B cell (primary cell): ENCODE results near the gene KCNK17. TPM values are rescaled to one million over a fixed set of nuclear protein-coding genes. Genes with fewer than 3 reads are reported as not detected.

Source experiments
- ATAC-seq: fragments of 200-7000 bp; cut with Tn5 transposase; one replicate; pipeline ENCODE4 v1.10.0; 2021; ENCODE audit warnings: low read depth, mild to moderate bottlenecking, moderate number of reproducible peaks, moderate library complexity
- CTCF ChIA-PET: fragments of 350-600 bp; sonication (Branson Sonifier 250); formaldehyde crosslinking; loops from one replicate; lab custom pipeline; 2021; ENCODE audit warnings: antibody characterized with exemption, inconsistent platforms; lab: Charles Lee
- POLR2A ChIA-PET: fragments of 350-600 bp; sonication (Branson Sonifier 250); formaldehyde crosslinking; loops from one replicate; lab custom pipeline; 2021; ENCODE audit warnings: antibody characterized with exemption; lab: Charles Lee
- DNase-seq: peaks from one replicate; pipeline ENCODE4 v3.0.0; 2013
- H2AFZ ChIP-seq: 2 replicates; pipeline ENCODE4 v1.6.1; 2012; ENCODE audit warnings: mild to moderate bottlenecking, low read depth, low read length; ENCODE audit not compliant: insufficient read depth, poor library complexity, severe bottlenecking
- H3K27ac ChIP-seq, 2 donors: 1 replicate in 1 of 2; 2 replicates in 1 of 2; pipeline ENCODE4 v1.5.1; 2012 to 2013; ENCODE audit warnings: low read length in 2 of 2, mild to moderate bottlenecking in 2 of 2, moderate library complexity in 1 of 2
- H3K27me3 ChIP-seq, 4 experiments: fragments of 200-600 bp in 1 of 4; sonication (generic) in 1 of 4; replicated peaks in 1 of 4; 1 replicate in 2 of 4; 2 replicates in 2 of 4; pipeline versions ENCODE4 v1.6.1 to v1.7.0; 2013 to 2016; ENCODE audit warnings: low read length in 3 of 4, mild to moderate bottlenecking in 2 of 4, mixed read lengths in 1 of 4, moderate library complexity in 1 of 4; ENCODE audit not compliant: insufficient read depth in 4 of 4, control insufficient read depth in 3 of 4; ENCODE audit errors: control extremely low read depth in 1 of 4
- H3K36me3 ChIP-seq, 2 experiments: replicated peaks in 1 of 2; 1 replicate in 1 of 2; 2 replicates in 1 of 2; pipeline versions ENCODE4 v1.6.1 to v1.7.1; 2013; ENCODE audit warnings: low read length in 1 of 2; ENCODE audit not compliant: insufficient read depth in 2 of 2, control insufficient read depth in 1 of 2; ENCODE audit errors: control extremely low read depth in 1 of 2, extremely low read depth in 1 of 2
- H3K4me1 ChIP-seq, 2 donors: fragments of 200-600 bp in 1 of 2; sonication (generic) in 1 of 2; 1 replicate in 1 of 2; 2 replicates in 1 of 2; pipeline versions ENCODE4 v1.5.1 to v1.6.1; 2013 to 2017; ENCODE audit warnings: low read length in 2 of 2; ENCODE audit not compliant: control insufficient read depth in 2 of 2, insufficient read depth in 2 of 2
- H3K4me2 ChIP-seq: replicated peaks from 2 replicates; pipeline ENCODE3; 2012; ENCODE audit warnings: mild to moderate bottlenecking, low read depth, low read length; ENCODE audit not compliant: poor library complexity, severe bottlenecking
- H3K4me3 ChIP-seq, 5 experiments: fragments of 200-600 bp in 1 of 5; sonication (generic) in 1 of 5; 1 replicate in 3 of 5; 2 replicates in 2 of 5; pipeline versions ENCODE4 v1.5.1 to v1.7.0; 2011 to 2016; ENCODE audit warnings: low read length in 4 of 5, mild to moderate bottlenecking in 4 of 5, low read depth in 2 of 5, control low read depth in 1 of 5, moderate library complexity in 1 of 5; ENCODE audit not compliant: insufficient read depth in 1 of 5; ENCODE audit errors: control extremely low read depth in 1 of 5, extremely low read depth in 1 of 5
- H3K79me2 ChIP-seq: fragments of 200-600 bp; sonication (generic); one replicate; pipeline ENCODE4 v1.6.0; 2016; ENCODE audit warnings: low read length; ENCODE audit not compliant: control insufficient read depth, insufficient read depth
- H3K9ac ChIP-seq: fragments of 200-600 bp; sonication (generic); 2 replicates; pipeline ENCODE4 v1.6.1; 2017; ENCODE audit warnings: mild to moderate bottlenecking, low read length, moderate library complexity
- H3K9me3 ChIP-seq, 3 donors: one replicate each; pipeline versions ENCODE4 v1.6.1 to v1.7.1; 2013; ENCODE audit warnings: low read length in 2 of 3; ENCODE audit not compliant: control insufficient read depth in 2 of 3, insufficient read depth in 1 of 3; ENCODE audit errors: control extremely low read depth in 1 of 3
- H4K20me1 ChIP-seq: 2 replicates; pipeline ENCODE4 v1.6.0; 2012; ENCODE audit warnings: mild to moderate bottlenecking, low read length; ENCODE audit not compliant: insufficient read depth, control insufficient read depth, poor library complexity, severe bottlenecking
- H3K27ac Mint-ChIP-seq: one replicate; pipeline ENCODE4 v1.8.0; 2021; ENCODE audit warnings: mixed read lengths
- H3K27me3 Mint-ChIP-seq: one replicate; pipeline ENCODE4 v1.8.0; 2021; ENCODE audit warnings: mixed read lengths
- H3K4me1 Mint-ChIP-seq: one replicate; pipeline ENCODE4 v1.8.0; 2021; ENCODE audit warnings: mixed read lengths
- H3K4me3 Mint-ChIP-seq: one replicate; pipeline ENCODE4 v1.8.0; 2021; ENCODE audit warnings: mixed read lengths
- H3K9me3 Mint-ChIP-seq: one replicate; pipeline ENCODE4 v1.8.0; 2022; ENCODE audit warnings: mixed read lengths; ENCODE audit not compliant: insufficient read depth
- EZH2 ChIP-seq: IDR thresholded peaks from 2 replicates; pipeline ENCODE4 v1.6.1; 2012; ENCODE audit warnings: borderline replicate concordance, low read depth, mild to moderate bottlenecking, moderate library complexity, low read length; ENCODE audit not compliant: insufficient read depth, poor library complexity, severe bottlenecking
- WGBS: methylation state at CpG from one replicate; pipeline ENCODE4 v1.1.5; 2013; ENCODE audit warnings: missing lambda C conversion rate; ENCODE audit not compliant: insufficient coverage; 5-methylcytosine and 5-hydroxymethylcytosine counted together
- intact Hi-C: fragments of 100-400 bp; cut with micrococcal nuclease; formaldehyde crosslinking; loops from one replicate; pipeline ENCODE4 v1.10.0; 2022
- polyA plus RNA-seq: library from polyadenylated mRNA; depleted of rRNA; stranded (reverse); fragments of >200 nt; gene quantifications from 2 replicates; pipeline ENCODE4 v1.2.3, GENCODE V29; 2012
- total RNA-seq, 2 donors: library from RNA; stranded (reverse); fragments of 120-200 nt in 1 of 2; gene quantifications; 1 replicate in 1 of 2; 2 replicates in 1 of 2; pipeline versions ENCODE4 v1.2.3 to v1.2.4, GENCODE V29; 2013 to 2022
- TF ChIP-seq, protein P1 (sequence below): fragments of 200-600 bp; IDR thresholded peaks from one replicate; pipeline ENCODE4 v1.8.0; 2022; ENCODE audit warnings: antibody characterized with exemption, mild to moderate bottlenecking

The KCNK17 gene
- total and polyA plus RNA-seq, 2 donors (not counting 1 experiment from before 2014, with no cell fraction given), result not detected

DNA sequence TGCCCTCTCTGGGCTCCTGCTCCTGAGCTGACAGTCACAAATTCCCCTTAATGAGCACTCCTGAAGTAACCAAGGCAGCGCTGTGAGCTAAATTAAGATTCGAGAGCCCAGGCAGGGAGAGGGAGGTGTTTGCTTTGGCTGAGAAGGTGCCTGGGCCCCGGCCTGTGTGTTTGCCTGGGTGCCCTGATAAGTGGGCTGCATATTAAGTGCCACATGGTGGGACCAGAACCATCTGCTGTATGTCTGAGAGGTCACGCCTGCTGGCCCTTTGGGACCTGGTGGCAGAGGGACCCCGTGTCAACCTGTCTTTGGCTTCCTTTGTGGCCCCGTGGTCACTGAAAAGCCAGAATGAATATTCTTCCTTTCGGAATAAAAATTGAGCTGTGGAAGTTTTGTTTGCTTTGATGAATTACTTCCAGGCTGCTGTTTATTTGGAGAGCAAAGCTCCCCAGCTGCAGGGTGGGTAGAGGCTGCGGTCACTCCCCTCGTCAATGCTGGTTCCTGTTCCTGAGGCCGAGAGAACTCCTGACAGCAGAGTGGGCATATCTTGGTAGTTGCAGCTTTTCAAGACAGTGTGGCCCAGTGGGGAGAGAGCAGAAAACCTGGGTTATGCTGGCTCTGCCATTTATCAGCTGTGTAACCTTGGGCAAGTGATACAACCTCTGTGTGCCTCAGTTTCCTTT, 25.8 kb upstream of the KCNK17 start:
- CTCF ChIA-PET, result interaction anchor here (1.2 to 1.3 kb wide), 2 partner anchors 9 to 30 kb away, joined by 3 read pairs; no protein-coding TSS in a partner anchor
- peaks cover 28% of the 10 kb centered on the region for H3K4me1 Mint-ChIP-seq
- peak overlapping the region; percentile 23 for H3K27ac Mint-ChIP-seq

More for the DNA sequence above, 25.8 kb upstream of the KCNK17 start:
- Mint-ChIP-seq H3K9me3 (peaks cover 2% of the 10 kb centered on the region), H3K27me3 (peaks cover 24% of the 10 kb centered on the region), H3K4me3 (no peak overlapping the region)
- Histone ChIP-seq H3K79me2 (no peaks in the 10 kb centered on the region), H3K36me3 (no peaks in the 10 kb centered on the region), H3K9ac (no peak overlapping the region), H2AFZ (peak overlapping the region; percentile 44), H3K27ac (no peak overlapping the region), H3K4me1 (peaks cover 58 to 72% of the 10 kb centered on the region in 2 donors), H3K9me3 (peaks cover 0 to 10% (median 0%) of the 10 kb centered on the region in 3 donors), H3K4me2 (peak overlapping the region; percentile 49), H3K27me3 (peaks cover 0 to 14% (median 2%) of the 10 kb centered on the region in 4 experiments), H4K20me1 (no peaks in the 10 kb centered on the region), H3K4me3 (no peak overlapping the region)
- no peak for TF ChIP-seq EZH2
- TF ChIP-seq, protein P1, sequence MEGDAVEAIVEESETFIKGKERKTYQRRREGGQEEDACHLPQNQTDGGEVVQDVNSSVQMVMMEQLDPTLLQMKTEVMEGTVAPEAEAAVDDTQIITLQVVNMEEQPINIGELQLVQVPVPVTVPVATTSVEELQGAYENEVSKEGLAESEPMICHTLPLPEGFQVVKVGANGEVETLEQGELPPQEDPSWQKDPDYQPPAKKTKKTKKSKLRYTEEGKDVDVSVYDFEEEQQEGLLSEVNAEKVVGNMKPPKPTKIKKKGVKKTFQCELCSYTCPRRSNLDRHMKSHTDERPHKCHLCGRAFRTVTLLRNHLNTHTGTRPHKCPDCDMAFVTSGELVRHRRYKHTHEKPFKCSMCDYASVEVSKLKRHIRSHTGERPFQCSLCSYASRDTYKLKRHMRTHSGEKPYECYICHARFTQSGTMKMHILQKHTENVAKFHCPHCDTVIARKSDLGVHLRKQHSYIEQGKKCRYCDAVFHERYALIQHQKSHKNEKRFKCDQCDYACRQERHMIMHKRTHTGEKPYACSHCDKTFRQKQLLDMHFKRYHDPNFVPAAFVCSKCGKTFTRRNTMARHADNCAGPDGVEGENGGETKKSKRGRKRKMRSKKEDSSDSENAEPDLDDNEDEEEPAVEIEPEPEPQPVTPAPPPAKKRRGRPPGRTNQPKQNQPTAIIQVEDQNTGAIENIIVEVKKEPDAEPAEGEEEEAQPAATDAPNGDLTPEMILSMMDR, result no peak
- 7% methylated on average over 8 of the region's 10 CpGs for WGBS
- DNase-seq (no peak), ATAC-seq (no peak)
- POLR2A ChIA-PET, result no interaction called here
- intact Hi-C loops, result no loop called here
